Endothelial cell of umbilical vein (primary cell): ENCODE results near the gene MEAK7. TPM values are rescaled to one million over a fixed set of nuclear protein-coding genes. Genes with fewer than 3 reads are reported as not detected.
A peak's percentile ranks its signal among the peaks of the same experiment; 100 is the strongest.

Experiments used
- BruUV-seq: library from RNA; stranded (reverse); fragments of 400-500 nt; replicated peaks from 2 replicates; lab custom pipeline; 2021; lab: Mats Ljungman, UMichigan
- CTCF ChIA-PET: fragments of 300-600, 350-600 bp; sonication (Branson Sonifier 250); formaldehyde crosslinking; loops from one replicate; lab custom pipeline; 2021; ENCODE audit warnings: antibody characterized with exemption, inconsistent platforms; lab: Charles Lee
- POLR2A ChIA-PET: fragments of 300-600, 350-600 bp; sonication (Branson Sonifier 250); formaldehyde crosslinking; loops from one replicate; lab custom pipeline; 2021; ENCODE audit warnings: antibody characterized with exemption, inconsistent platforms; lab: Charles Lee
- DNase-seq: peaks from one replicate; pipeline ENCODE4 v3.0.0-alpha.2; 2011; ENCODE audit warnings: low read depth, low spot score
- FAIRE-seq: peaks from 2 replicates; lab custom pipeline; 2011; peaks lifted over from hg19 to GRCh38; lab: Jason Lieb, UNC
- H2AFZ ChIP-seq: 2 replicates; pipeline ENCODE4 v1.6.0; 2012; ENCODE audit warnings: low read depth, low read length, control low read depth, inconsistent platforms
- H3K27ac ChIP-seq: 2 replicates; pipeline ENCODE4 v1.5.1; 2011; ENCODE audit warnings: low read depth, mild to moderate bottlenecking, control low read depth, low read length, moderate library complexity; ENCODE audit not compliant: insufficient read depth
- H3K27me3 ChIP-seq, 2 experiments: 2 replicates each; pipeline versions ENCODE4 v1.6.0 to v1.6.1; 2011; ENCODE audit warnings: low read length in 2 of 2, mixed read lengths in 1 of 2; ENCODE audit not compliant: control insufficient read depth in 2 of 2, insufficient read depth in 2 of 2
- H3K36me3 ChIP-seq, 2 experiments: 2 replicates in 1 of 2; 3 replicates in 1 of 2; pipeline ENCODE4 v1.5.1; 2011; ENCODE audit warnings: low read length in 2 of 2, mild to moderate bottlenecking in 1 of 2, moderate library complexity in 1 of 2; ENCODE audit not compliant: control insufficient read depth in 2 of 2, insufficient read depth in 2 of 2; ENCODE audit errors: extremely low read depth in 1 of 2
- H3K4me1 ChIP-seq: 3 replicates; pipeline ENCODE4 v1.5.1; 2011; ENCODE audit warnings: mild to moderate bottlenecking, low read length; ENCODE audit not compliant: control insufficient read depth, insufficient read depth; ENCODE audit errors: extremely low read depth
- H3K4me2 ChIP-seq: 2 replicates; pipeline ENCODE4 v1.6.1; 2011; ENCODE audit warnings: low read length, control low read depth, mixed read lengths; ENCODE audit not compliant: insufficient read depth
- H3K4me3 ChIP-seq, 3 experiments: fragments of 200-600 bp in 1 of 3; sonication (generic), shearing (Covaris generic) in 1 of 3; replicated peaks in 1 of 3; 2 replicates each; pipeline ENCODE4 v1.5.1; 2011 to 2016; ENCODE audit warnings: control low read depth in 3 of 3, low read length in 3 of 3, mild to moderate bottlenecking in 2 of 3, inconsistent platforms in 1 of 3, low read depth in 1 of 3, moderate library complexity in 1 of 3; ENCODE audit not compliant: insufficient read depth in 1 of 3
- H3K79me2 ChIP-seq: 2 replicates; pipeline ENCODE4 v1.6.0; 2012; ENCODE audit warnings: low read length, inconsistent platforms; ENCODE audit not compliant: control insufficient read depth, insufficient read depth
- H3K9ac ChIP-seq: replicated peaks from 2 replicates; pipeline ENCODE3; 2011; ENCODE audit warnings: low read length, control low read depth; ENCODE audit not compliant: insufficient read depth; ENCODE audit errors: extremely low read depth
- H3K9me1 ChIP-seq: replicated peaks from 3 replicates; pipeline ENCODE4 v1.6.0; 2011; ENCODE audit warnings: mild to moderate bottlenecking, low read length; ENCODE audit not compliant: control insufficient read depth, insufficient read depth; ENCODE audit errors: extremely low read depth
- H3K9me3 ChIP-seq: replicated peaks from 2 replicates; pipeline ENCODE4 v1.5.1; 2012; ENCODE audit warnings: low read length, inconsistent platforms; ENCODE audit not compliant: control insufficient read depth, insufficient read depth
- H4K20me1 ChIP-seq: replicated peaks from 2 replicates; pipeline ENCODE3; 2011; ENCODE audit warnings: mild to moderate bottlenecking, low read length; ENCODE audit not compliant: control insufficient read depth, insufficient read depth; ENCODE audit errors: extremely low read depth
- EZH2 ChIP-seq: IDR thresholded peaks from 2 replicates; pipeline ENCODE4 v1.6.1; 2012; ENCODE audit warnings: borderline replicate concordance, low read depth, mild to moderate bottlenecking, moderate library complexity, low read length, inconsistent platforms; ENCODE audit not compliant: severe bottlenecking
- FOS ChIP-seq: IDR thresholded peaks from 2 replicates; pipeline ENCODE4 v1.6.1; 2011; ENCODE audit warnings: mild to moderate bottlenecking, low read length, moderate library complexity, borderline replicate concordance; ENCODE audit not compliant: insufficient read depth
- GATA2 ChIP-seq: IDR thresholded peaks from 2 replicates; pipeline ENCODE4 v1.7.0; 2011; ENCODE audit warnings: low read depth, mild to moderate bottlenecking, moderate library complexity, mixed read lengths, low read length; ENCODE audit not compliant: insufficient read length, insufficient read depth
- JUN ChIP-seq: IDR thresholded peaks from 2 replicates; pipeline ENCODE4 v1.6.1; 2011; ENCODE audit warnings: borderline replicate concordance, low read depth; ENCODE audit not compliant: insufficient read length, insufficient read depth
- MAX ChIP-seq: IDR thresholded peaks from 2 replicates; pipeline ENCODE4 v1.6.1; 2011; ENCODE audit not compliant: insufficient read depth, insufficient read length
- MYC ChIP-seq: IDR thresholded peaks from one replicate; pipeline ENCODE4 v1.6.1; 2011; ENCODE audit warnings: mild to moderate bottlenecking, low read depth, low read length
- POLR2A ChIP-seq: IDR thresholded peaks from 2 replicates; pipeline ENCODE4 v1.6.1; 2012; ENCODE audit warnings: low read depth, mild to moderate bottlenecking, control low read depth, low read length
- POLR2AphosphoS5 ChIP-seq: IDR thresholded peaks from 2 replicates; pipeline ENCODE4 v1.6.1; 2012; ENCODE audit warnings: low read depth, mild to moderate bottlenecking, control low read depth, low read length, moderate library complexity; ENCODE audit not compliant: insufficient read depth
- dilution Hi-C: fragments of 300-500 bp; cut with MboI; formaldehyde crosslinking; loops from one replicate; pipeline ENCODE4 v1.15.0; 2019; ENCODE audit warnings: low sequenced_read_pairs; ENCODE audit not compliant: extremely low pct_ligation_motif_present
- intact Hi-C: fragments of 100-400 bp; cut with micrococcal nuclease; formaldehyde crosslinking; loops from one replicate; pipeline ENCODE4 v1.10.0; 2022
- polyA plus RNA-seq, 4 experiments: library from polyadenylated mRNA; depleted of rRNA in 3 of 4; stranded (reverse) in 3 of 4; unstranded in 1 of 4; fragments of >200 nt; gene quantifications; 2 replicates each; pipeline versions ENCODE4 v1.2.1 to v1.2.3, GENCODE V29; 2011 to 2012; ENCODE audit warnings: missing spikeins in 1 of 4
- total RNA-seq: library from RNA; stranded (reverse); gene quantifications from 2 replicates; pipeline ENCODE4 v1.2.3, GENCODE V29; 2021

The MEAK7 gene
- total and polyA plus RNA-seq, 2 donors (not counting 3 experiments of a cell fraction or from before 2014, with no cell fraction given) = 16.2 to 22.7 TPM

- Histone ChIP-seq H3K9me1 (no peaks in the 10 kb centered on the region), H3K4me1 (peaks cover 18% of the 10 kb centered on the region), H3K9ac (peak overlapping the region; percentile 49), H3K4me2 (peak overlapping the region; percentile 52), H2AFZ (peak overlapping the region; percentile 95), H3K36me3 (no peaks in the 10 kb centered on the region), H3K27me3 (no peaks in the 10 kb centered on the region), H4K20me1 (no peaks in the 10 kb centered on the region), H3K9me3 (no peaks in the 10 kb centered on the region), H3K27ac (peak overlapping the region; percentile 78), H3K79me2 (no peaks in the 10 kb centered on the region), H3K4me3 (no peak overlapping the region)
- FAIRE-seq (peak; percentile 95), DNase-seq (peak; percentile 62)
- ChIA-PET CTCF (interaction anchor here (0.6 to 1.4 kb wide), 9 partner anchors 10 to 477 kb away, joined by 3 to 6 read pairs (median 3); partner anchors contain the start of gene TAF1C), POLR2A (no interaction called here)
- no TSS peak for BruUV-seq
- intact Hi-C loops (loop anchor here (2.0 kb wide), 3 partner anchors 16 to 70 kb away; partner anchors contain the start of gene COTL1), dilution Hi-C loops (no loop called here)
- peak; percentile 65 for TF ChIP-seq POLR2AphosphoS5
- TF ChIP-seq FOS = peak; percentile 32
- TF ChIP-seq JUN = peak; percentile 75
- TF ChIP-seq POLR2A = peak; percentile 34
- peak; percentile 42 for TF ChIP-seq MAX
- TF ChIP-seq MYC = no peak
- no peak for TF ChIP-seq EZH2
- TF ChIP-seq GATA2 = no peak
Observed at GRCh38 chr16:84548971-84549844, 44.7 kb upstream of the MEAK7 start.
